Astrocyte (in vitro differentiated cells and primary cell): ENCODE data around the gene ICE1. TPM values are rescaled to one million over a fixed set of nuclear protein-coding genes. Genes with fewer than 3 reads are reported as not detected.

Source experiments
- DNase-seq: peaks from one replicate; pipeline ENCODE4 v3.0.0-alpha.2; 2010; ENCODE audit warnings: low read depth
- FAIRE-seq: peaks from 2 replicates; lab custom pipeline; 2011; peaks lifted over from hg19 to GRCh38; lab: Jason Lieb, UNC
- H2AFZ ChIP-seq: 2 replicates; pipeline ENCODE4 v1.6.0; 2012; ENCODE audit warnings: low read depth, low read length, inconsistent platforms
- H3K27ac ChIP-seq: 2 replicates; pipeline ENCODE4 v1.5.1; 2011; ENCODE audit warnings: low read depth, low read length, inconsistent platforms
- H3K27me3 ChIP-seq: 2 replicates; pipeline ENCODE4 v1.6.0; 2011; ENCODE audit warnings: low read length, inconsistent platforms; ENCODE audit not compliant: insufficient read depth
- H3K36me3 ChIP-seq: 2 replicates; pipeline ENCODE4 v1.5.1; 2011; ENCODE audit warnings: low read length, inconsistent platforms; ENCODE audit not compliant: insufficient read depth
- H3K4me1 ChIP-seq: 2 replicates; pipeline ENCODE4 v1.5.1; 2011; ENCODE audit warnings: low read length, inconsistent platforms; ENCODE audit not compliant: insufficient read depth
- H3K4me2 ChIP-seq: 2 replicates; pipeline ENCODE4 v1.6.0; 2012; ENCODE audit warnings: low read length, inconsistent platforms
- H3K4me3 ChIP-seq: 2 replicates; pipeline ENCODE4 v1.5.1; 2011; ENCODE audit warnings: low read depth, mild to moderate bottlenecking, low read length, inconsistent platforms; ENCODE audit not compliant: insufficient read depth
- H3K79me2 ChIP-seq: 2 replicates; pipeline ENCODE4 v1.6.0; 2012; ENCODE audit warnings: mild to moderate bottlenecking, low read length, inconsistent platforms; ENCODE audit not compliant: insufficient read depth
- H3K9ac ChIP-seq: 2 replicates; pipeline ENCODE4 v1.6.0; 2012; ENCODE audit warnings: mild to moderate bottlenecking, low read length, inconsistent platforms
- H3K9me3 ChIP-seq: 2 replicates; pipeline ENCODE4 v1.5.1; 2012; ENCODE audit warnings: low read depth, mild to moderate bottlenecking, low read length, inconsistent platforms; ENCODE audit not compliant: insufficient read depth
- H4K20me1 ChIP-seq: 2 replicates; pipeline ENCODE4 v1.6.0; 2012; ENCODE audit warnings: low read length, inconsistent platforms; ENCODE audit not compliant: insufficient read depth
- H3K27ac Mint-ChIP-seq: one replicate; pipeline ENCODE4 v1.8.0; 2021; ENCODE audit warnings: mild to moderate bottlenecking, mixed read lengths; ENCODE audit not compliant: unreplicated experiment
- H3K27me3 Mint-ChIP-seq: one replicate; pipeline ENCODE4 v1.8.0; 2021; ENCODE audit warnings: low read depth, mixed read lengths; ENCODE audit not compliant: unreplicated experiment
- H3K36me3 Mint-ChIP-seq: one replicate; pipeline ENCODE4 v1.8.0; 2021; ENCODE audit warnings: low read depth, mixed read lengths; ENCODE audit not compliant: unreplicated experiment
- H3K4me1 Mint-ChIP-seq: one replicate; pipeline ENCODE4 v1.8.0; 2021; ENCODE audit warnings: low read depth, mixed read lengths; ENCODE audit not compliant: unreplicated experiment
- H3K4me3 Mint-ChIP-seq: one replicate; pipeline ENCODE4 v1.8.0; 2021; ENCODE audit warnings: mild to moderate bottlenecking, moderate library complexity, mixed read lengths; ENCODE audit not compliant: unreplicated experiment
- H3K9me3 Mint-ChIP-seq: one replicate; pipeline ENCODE4 v1.8.0; 2021; ENCODE audit warnings: mild to moderate bottlenecking, mixed read lengths; ENCODE audit not compliant: unreplicated experiment
- CTCF ChIP-seq: IDR thresholded peaks from 2 replicates; pipeline ENCODE4 v1.5.1; 2011; ENCODE audit warnings: low read depth, mild to moderate bottlenecking, inconsistent platforms, low read length, moderate library complexity; ENCODE audit not compliant: insufficient read depth
- EZH2 ChIP-seq: IDR thresholded peaks from 2 replicates; pipeline ENCODE4 v1.6.1; 2012; ENCODE audit warnings: mild to moderate bottlenecking, low read length, inconsistent platforms; ENCODE audit not compliant: insufficient read depth
- total RNA-seq: library from RNA; stranded (reverse); gene quantifications from 2 replicates; pipeline ENCODE4 v1.2.1, GENCODE V29; 2021

The ICE1 gene
- total RNA-seq, 1 donor from 2014 or later, result 40.3 TPM

- Histone ChIP-seq H3K27ac (peak overlapping the region; percentile 67), H3K9ac (peak overlapping the region; percentile 3), H3K4me1 (peaks cover 15% of the 10 kb centered on the region), H3K79me2 (no peaks in the 10 kb centered on the region), H2AFZ (no peak overlapping the region), H3K27me3 (no peaks in the 10 kb centered on the region), H3K9me3 (no peaks in the 10 kb centered on the region), H3K4me3 (no peak overlapping the region), H3K4me2 (peak overlapping the region; percentile 69), H4K20me1 (no peaks in the 10 kb centered on the region), H3K36me3 (no peaks in the 10 kb centered on the region)
- H3K9me3 Mint-ChIP-seq, result peaks cover 3% of the 10 kb centered on the region
- TF ChIP-seq CTCF, result no peak
- no peak for TF ChIP-seq EZH2
- DNase-seq, result peak; percentile 78
- no peak overlapping the region for H3K4me3 Mint-ChIP-seq
- H3K36me3 Mint-ChIP-seq, result no peaks in the 10 kb centered on the region
- H3K27me3 Mint-ChIP-seq, result no peaks in the 10 kb centered on the region
- peak overlapping the region; percentile 94 for H3K27ac Mint-ChIP-seq
- H3K4me1 Mint-ChIP-seq, result peaks cover 17% of the 10 kb centered on the region
- FAIRE-seq, result no peak
Measured at GRCh38 chr5:5373351-5373989, 49.0 kb upstream of the ICE1 start.

- Histone ChIP-seq H3K9me3 (no peaks in the 10 kb centered on the region), H2AFZ (peak overlapping the region; percentile 21), H3K4me3 (no peak overlapping the region), H3K36me3 (no peaks in the 10 kb centered on the region), H3K27me3 (no peaks in the 10 kb centered on the region), H3K4me1 (peaks cover 15% of the 10 kb centered on the region), H3K4me2 (peak overlapping the region; percentile 69), H3K9ac (peak overlapping the region; percentile 14), H3K79me2 (no peaks in the 10 kb centered on the region), H4K20me1 (no peaks in the 10 kb centered on the region), H3K27ac (peak overlapping the region; percentile 67)
- Mint-ChIP-seq H3K27ac (peak overlapping the region; percentile 94), H3K36me3 (no peaks in the 10 kb centered on the region), H3K4me1 (peaks cover 17% of the 10 kb centered on the region), H3K9me3 (peaks cover 3% of the 10 kb centered on the region), H3K27me3 (no peaks in the 10 kb centered on the region), H3K4me3 (no peak overlapping the region)
- no peak for TF ChIP-seq EZH2
- TF ChIP-seq CTCF, result no peak
- FAIRE-seq (peak; percentile 20), DNase-seq (peak; percentile 68)
Measured at GRCh38 chr5:5374009-5374715, 48.3 kb upstream of the ICE1 start.

GRCh38 chr5:5377780-5378179 lies 44.7 kb upstream of the ICE1 start:
- Histone ChIP-seq H3K4me2 (no peak overlapping the region), H2AFZ (no peak overlapping the region), H3K27me3 (no peaks in the 10 kb centered on the region), H3K27ac (no peak overlapping the region), H3K36me3 (no peaks in the 10 kb centered on the region), H3K9me3 (no peaks in the 10 kb centered on the region), H4K20me1 (no peaks in the 10 kb centered on the region), H3K4me3 (no peak overlapping the region), H3K79me2 (no peaks in the 10 kb centered on the region), H3K9ac (no peak overlapping the region), H3K4me1 (peaks cover 15% of the 10 kb centered on the region)
- FAIRE-seq (no peak), DNase-seq (no peak)
- Mint-ChIP-seq H3K9me3 (peaks cover 4% of the 10 kb centered on the region), H3K4me1 (peaks cover 26% of the 10 kb centered on the region), H3K27ac (no peak overlapping the region), H3K4me3 (no peak overlapping the region), H3K27me3 (peaks cover 3% of the 10 kb centered on the region), H3K36me3 (no peaks in the 10 kb centered on the region)
- TF ChIP-seq CTCF, result no peak
- TF ChIP-seq EZH2, result no peak
